Nephron progenitor cell (in vitro differentiated cells): Measurements from ENCODE around the gene TMEM250.
A peak's percentile ranks its signal among the peaks of the same experiment; 100 is the strongest.

Experiments used
- DNase-seq: peaks from one replicate; pipeline ENCODE4 v3.0.0; 2021
- H3K27ac Mint-ChIP-seq: 2 replicates; pipeline ENCODE4 v1.8.0; 2021; ENCODE audit warnings: mild to moderate bottlenecking, moderate library complexity, mixed read lengths
- H3K27me3 Mint-ChIP-seq: 2 replicates; pipeline ENCODE4 v1.8.0; 2021; ENCODE audit warnings: mild to moderate bottlenecking, low read depth, mixed read lengths; ENCODE audit not compliant: poor library complexity
- H3K36me3 Mint-ChIP-seq: 2 replicates; pipeline ENCODE4 v1.8.0; 2021; ENCODE audit warnings: low read depth, mixed read lengths
- H3K4me1 Mint-ChIP-seq: 2 replicates; pipeline ENCODE4 v1.8.0; 2021; ENCODE audit warnings: mixed read lengths
- H3K4me3 Mint-ChIP-seq: 2 replicates; pipeline ENCODE4 v1.8.0; 2021; ENCODE audit warnings: mild to moderate bottlenecking, moderate library complexity, mixed read lengths
- H3K9me3 Mint-ChIP-seq: 2 replicates; pipeline ENCODE4 v1.8.0; 2021; ENCODE audit warnings: mild to moderate bottlenecking, moderate library complexity, mixed read lengths
- TF ChIP-seq, protein P1 (sequence below): fragments of 200-600 bp; sonication (generic); IDR thresholded peaks from 2 replicates; pipeline ENCODE4 v1.5.0; 2021; ENCODE audit warnings: antibody characterized with exemption

Gene TMEM250

DNA sequence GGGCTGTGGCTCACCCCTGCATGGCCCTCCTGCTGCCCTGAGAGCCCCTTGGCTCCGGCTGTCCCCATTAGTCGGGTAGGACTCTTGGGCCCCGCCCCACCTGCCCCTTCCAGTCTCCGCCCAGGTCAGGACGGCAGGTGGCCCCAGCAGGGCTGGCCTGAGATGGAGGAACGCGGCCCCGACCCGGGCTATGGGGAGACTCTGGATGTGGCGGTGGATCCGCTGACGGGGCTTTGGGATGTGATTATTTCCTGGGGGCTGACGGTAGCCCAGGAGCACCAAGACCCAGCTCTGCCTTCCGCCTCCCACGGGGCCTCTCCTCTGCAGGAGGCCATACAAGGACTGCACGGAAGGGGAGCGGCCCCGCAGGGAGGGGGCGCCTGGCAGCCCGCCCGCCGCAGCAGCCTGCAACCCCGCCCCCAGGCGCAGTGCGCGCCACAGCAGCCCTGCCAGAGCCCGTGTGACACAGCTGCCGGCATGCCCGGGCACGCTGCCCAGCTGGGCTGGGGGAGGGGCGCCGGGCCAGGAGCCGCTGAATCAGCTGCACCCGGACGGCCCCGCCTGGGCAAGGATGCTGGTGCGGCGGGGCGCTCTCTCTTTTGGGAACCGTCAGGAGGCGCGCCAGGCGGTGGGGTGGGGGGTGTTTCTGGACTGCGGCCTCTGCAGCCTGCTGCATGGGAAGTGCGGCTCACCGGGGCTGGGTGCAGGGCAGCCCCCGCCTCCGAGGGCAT lies 9.2 kb downstream of the TMEM250 start:
- Mint-ChIP-seq H3K27me3 (peaks cover 18% of the 10 kb centered on the region), H3K4me1 (peaks cover 36% of the 10 kb centered on the region), H3K9me3 (no peaks in the 10 kb centered on the region), H3K36me3 (peaks cover under 1% of the 10 kb centered on the region), H3K4me3 (peak overlapping the region; percentile 65), H3K27ac (no peak overlapping the region)
- TF ChIP-seq, protein P1, sequence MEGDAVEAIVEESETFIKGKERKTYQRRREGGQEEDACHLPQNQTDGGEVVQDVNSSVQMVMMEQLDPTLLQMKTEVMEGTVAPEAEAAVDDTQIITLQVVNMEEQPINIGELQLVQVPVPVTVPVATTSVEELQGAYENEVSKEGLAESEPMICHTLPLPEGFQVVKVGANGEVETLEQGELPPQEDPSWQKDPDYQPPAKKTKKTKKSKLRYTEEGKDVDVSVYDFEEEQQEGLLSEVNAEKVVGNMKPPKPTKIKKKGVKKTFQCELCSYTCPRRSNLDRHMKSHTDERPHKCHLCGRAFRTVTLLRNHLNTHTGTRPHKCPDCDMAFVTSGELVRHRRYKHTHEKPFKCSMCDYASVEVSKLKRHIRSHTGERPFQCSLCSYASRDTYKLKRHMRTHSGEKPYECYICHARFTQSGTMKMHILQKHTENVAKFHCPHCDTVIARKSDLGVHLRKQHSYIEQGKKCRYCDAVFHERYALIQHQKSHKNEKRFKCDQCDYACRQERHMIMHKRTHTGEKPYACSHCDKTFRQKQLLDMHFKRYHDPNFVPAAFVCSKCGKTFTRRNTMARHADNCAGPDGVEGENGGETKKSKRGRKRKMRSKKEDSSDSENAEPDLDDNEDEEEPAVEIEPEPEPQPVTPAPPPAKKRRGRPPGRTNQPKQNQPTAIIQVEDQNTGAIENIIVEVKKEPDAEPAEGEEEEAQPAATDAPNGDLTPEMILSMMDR = no peak
- DNase-seq = peak; percentile 75

DNA sequence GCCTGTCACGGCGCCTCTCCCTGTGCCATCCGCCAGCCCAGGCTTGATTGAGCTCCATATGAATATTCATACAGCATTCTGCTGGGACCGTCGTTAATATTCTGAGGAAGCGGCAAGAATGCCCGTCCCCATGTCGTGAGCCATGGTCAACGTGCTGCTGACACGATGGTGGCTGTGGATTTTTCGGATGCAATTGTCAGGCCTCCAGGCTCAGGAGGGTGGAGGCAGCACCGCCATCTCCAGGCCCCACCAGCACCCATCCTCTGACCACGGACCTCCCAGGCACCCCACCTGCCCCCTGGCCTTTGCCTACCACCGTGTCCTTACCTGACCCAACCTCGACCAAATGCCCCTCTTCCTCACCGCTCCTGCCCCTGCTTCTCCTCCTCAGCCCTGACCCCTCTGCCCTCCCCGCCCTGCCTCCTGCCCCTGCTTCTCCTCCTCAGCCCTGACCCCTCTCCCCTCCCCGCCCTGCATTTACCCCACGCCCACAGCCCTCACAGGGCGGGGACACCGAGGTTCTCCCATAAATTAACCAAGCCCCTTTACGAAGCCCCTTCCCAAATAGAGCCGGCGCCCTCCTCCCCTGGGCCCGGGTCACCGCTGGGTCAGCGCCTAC lies 9.9 kb downstream of the TMEM250 start:
- no peak overlapping the region for H3K4me3 Mint-ChIP-seq
- no peaks in the 10 kb centered on the region for H3K36me3 Mint-ChIP-seq
- peaks cover 23% of the 10 kb centered on the region for H3K27me3 Mint-ChIP-seq
- no peaks in the 10 kb centered on the region for H3K9me3 Mint-ChIP-seq
- H3K27ac Mint-ChIP-seq = no peak overlapping the region
- H3K4me1 Mint-ChIP-seq = peaks cover 41% of the 10 kb centered on the region
- no peak for DNase-seq
- TF ChIP-seq, protein P1 = no peak

DNA sequence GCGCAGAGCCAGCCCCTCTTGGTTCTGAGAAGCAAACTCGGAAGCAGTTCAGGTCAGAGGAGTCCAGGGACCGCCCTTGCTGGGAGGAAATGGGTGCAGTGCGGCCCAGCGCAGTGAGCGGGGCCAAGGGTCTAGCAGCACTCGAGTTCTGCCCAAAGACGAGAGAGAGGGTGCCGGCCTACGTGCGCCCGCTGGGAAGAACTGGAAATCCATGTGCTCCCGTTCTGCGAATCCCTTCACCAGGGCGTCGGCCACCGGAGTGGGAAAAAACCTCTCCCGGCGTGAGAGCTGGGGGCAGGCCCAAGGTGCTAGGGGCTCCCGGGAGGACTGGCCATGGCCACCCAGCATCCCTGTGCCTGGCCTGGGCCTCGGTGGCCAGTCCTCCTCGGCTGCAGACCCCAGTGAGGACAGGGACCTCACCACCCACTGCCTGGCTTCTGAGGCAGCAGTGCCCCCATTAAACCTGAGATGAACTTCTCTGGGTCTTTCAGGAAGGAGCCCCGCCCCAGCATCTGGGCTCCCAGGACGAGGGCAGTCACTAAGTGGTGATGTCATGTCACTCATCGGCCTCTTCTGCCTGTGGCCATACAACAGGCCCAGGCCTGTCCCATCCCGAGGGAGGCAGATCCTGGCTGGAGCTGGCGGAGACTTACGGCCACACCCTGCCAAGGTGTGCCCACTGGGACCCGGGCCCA lies 10.6 kb downstream of the TMEM250 start:
- Mint-ChIP-seq H3K27me3 (peaks cover 23% of the 10 kb centered on the region), H3K9me3 (no peaks in the 10 kb centered on the region), H3K27ac (no peak overlapping the region), H3K4me3 (no peak overlapping the region), H3K36me3 (no peaks in the 10 kb centered on the region), H3K4me1 (peaks cover 41% of the 10 kb centered on the region)
- DNase-seq = no peak
- TF ChIP-seq, protein P1 = no peak

DNA sequence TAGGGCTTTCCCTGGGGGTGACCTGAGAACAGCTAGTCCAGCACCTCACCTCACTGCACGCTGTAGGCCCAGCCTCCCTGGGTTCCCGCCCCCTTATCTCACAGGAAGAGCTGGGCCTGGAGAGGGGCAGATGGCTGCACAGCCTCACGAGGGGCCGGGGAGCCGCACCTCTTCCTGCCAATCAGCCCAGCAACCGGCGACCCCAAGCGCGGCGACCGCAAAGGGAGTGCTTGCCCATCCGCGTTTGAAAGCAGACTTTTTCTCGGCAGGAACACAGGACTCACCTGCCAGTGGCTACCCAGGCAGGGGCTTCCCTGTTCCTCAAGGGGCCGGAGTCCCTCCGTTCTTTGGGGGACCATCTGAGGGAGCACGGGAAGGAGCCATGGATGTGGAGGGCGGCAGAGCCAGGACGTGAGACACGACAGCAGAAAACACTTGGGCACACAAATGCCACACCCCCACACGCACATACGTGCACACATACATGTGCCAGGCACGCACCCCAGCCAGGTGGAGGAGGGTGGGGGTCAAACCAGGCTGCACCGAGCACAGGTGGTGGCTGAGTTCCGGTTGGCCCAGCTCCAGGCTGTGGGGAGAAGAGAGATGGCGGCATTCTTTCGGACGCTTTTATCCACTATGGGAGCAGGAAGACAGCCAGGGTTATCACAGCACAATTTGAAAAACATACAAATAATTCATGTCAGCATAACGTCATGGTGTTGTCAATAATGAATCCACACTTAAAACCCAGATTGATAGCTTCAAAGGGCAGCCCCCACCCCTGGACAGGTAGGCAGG lies 11.3 kb downstream of the TMEM250 start:
- Mint-ChIP-seq H3K36me3 (no peaks in the 10 kb centered on the region), H3K4me3 (no peak overlapping the region), H3K9me3 (no peaks in the 10 kb centered on the region), H3K27ac (no peak overlapping the region), H3K4me1 (peaks cover 41% of the 10 kb centered on the region), H3K27me3 (peaks cover 28% of the 10 kb centered on the region)
- TF ChIP-seq, protein P1 = no peak
- DNase-seq = no peak

DNA sequence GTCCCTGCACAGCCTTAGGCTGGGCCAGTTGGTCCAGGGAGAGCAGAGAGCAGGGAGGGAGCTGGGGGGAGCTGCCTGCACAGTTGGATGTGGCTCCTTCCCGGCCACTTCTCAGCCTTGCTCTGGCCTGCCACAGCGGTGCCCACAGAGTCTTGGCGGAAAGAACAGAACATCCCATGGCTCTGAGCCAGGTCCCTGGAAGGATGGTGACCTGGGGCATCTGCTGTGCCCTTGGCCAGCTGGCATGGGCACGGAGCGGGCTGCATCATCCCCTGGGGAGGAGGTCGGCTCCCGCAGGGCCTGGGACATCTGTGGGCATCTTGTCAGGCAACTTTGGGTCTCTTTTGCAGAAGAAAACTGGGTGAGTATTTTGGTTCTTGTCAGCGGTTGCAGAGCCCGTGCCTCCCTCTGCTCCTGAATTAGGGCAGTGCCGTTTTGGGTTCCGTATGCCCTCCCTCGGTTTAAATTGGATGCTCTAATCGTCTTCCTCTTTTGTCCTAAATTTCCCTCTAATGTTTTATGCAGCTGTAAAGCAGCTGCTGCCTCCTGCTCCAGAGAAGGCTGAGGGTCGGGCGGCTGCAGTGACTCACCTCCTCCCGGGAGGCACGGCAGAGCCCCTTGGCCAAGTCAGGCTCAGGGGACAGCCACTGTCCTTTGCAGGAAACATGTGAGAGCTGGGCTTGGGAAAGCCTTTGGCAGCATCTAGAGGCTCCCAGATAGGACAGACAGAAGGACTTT lies 13.1 kb downstream of the TMEM250 start:
- H3K36me3 Mint-ChIP-seq = no peaks in the 10 kb centered on the region
- DNase-seq = no peak
- peaks cover 29% of the 10 kb centered on the region for H3K4me1 Mint-ChIP-seq
- TF ChIP-seq, protein P1 = no peak
- H3K27me3 Mint-ChIP-seq = peaks cover 29% of the 10 kb centered on the region
- no peaks in the 10 kb centered on the region for H3K9me3 Mint-ChIP-seq
- H3K4me3 Mint-ChIP-seq = no peak overlapping the region
- H3K27ac Mint-ChIP-seq = no peak overlapping the region
